CD8-positive, alpha-beta memory T cell (primary cell): Measurements from ENCODE around the gene MCC. TPM values are rescaled to one million over a fixed set of nuclear protein-coding genes. Genes with fewer than 3 reads are reported as not detected.

ENCODE experiments used
- CTCF ChIA-PET: fragments of 350-600 bp; sonication (Branson Sonifier 250); formaldehyde crosslinking; loops from one replicate; lab custom pipeline; 2021; ENCODE audit warnings: antibody characterized with exemption; lab: Charles Lee
- POLR2A ChIA-PET: fragments of 350-600 bp; sonication (Branson Sonifier 250); formaldehyde crosslinking; loops from one replicate; lab custom pipeline; 2021; ENCODE audit warnings: antibody characterized with exemption; lab: Charles Lee
- DNase-seq, 5 donors: peaks; one replicate each; pipeline versions ENCODE4 v3.0.0 to v3.0.0-alpha.2; 2020 to 2022; ENCODE audit warnings: mixed read lengths in 1 of 5
- H3K27ac ChIP-seq: one replicate; pipeline ENCODE4 v1.7.0; 2013; ENCODE audit warnings: low read depth, mild to moderate bottlenecking, low read length, moderate library complexity
- H3K27me3 ChIP-seq: 2 replicates; pipeline ENCODE4 v1.7.0; 2013; ENCODE audit warnings: low read length, mild to moderate bottlenecking; ENCODE audit not compliant: insufficient read depth, poor library complexity, severe bottlenecking
- H3K36me3 ChIP-seq: 2 replicates; pipeline ENCODE4 v1.7.0; 2013; ENCODE audit warnings: mild to moderate bottlenecking, low read length, moderate library complexity; ENCODE audit not compliant: insufficient read depth
- H3K4me1 ChIP-seq: 2 replicates; pipeline ENCODE4 v1.7.0; 2013; ENCODE audit warnings: mild to moderate bottlenecking, low read length, moderate library complexity; ENCODE audit not compliant: insufficient read depth
- H3K4me3 ChIP-seq: 2 replicates; pipeline ENCODE4 v1.7.0; 2013; ENCODE audit warnings: mild to moderate bottlenecking, low read length
- H3K9me3 ChIP-seq: 2 replicates; pipeline ENCODE4 v1.7.0; 2013; ENCODE audit warnings: mild to moderate bottlenecking, low read length
- H3K27ac Mint-ChIP-seq, 8 donors: one replicate each; pipeline ENCODE4 v1.8.0; 2020 to 2021; ENCODE audit warnings: mixed read lengths in 8 of 8, mild to moderate bottlenecking in 6 of 8, inconsistent platforms in 3 of 8, moderate library complexity in 3 of 8
- H3K27me3 Mint-ChIP-seq, 2 donors: one replicate each; pipeline ENCODE4 v1.8.0; 2020 to 2021; ENCODE audit warnings: mixed read lengths in 2 of 2, mild to moderate bottlenecking in 1 of 2, moderate library complexity in 1 of 2
- H3K36me3 Mint-ChIP-seq, 3 donors: one replicate each; pipeline ENCODE4 v1.8.0; 2020 to 2021; ENCODE audit warnings: mixed read lengths in 3 of 3, inconsistent platforms in 1 of 3, mild to moderate bottlenecking in 1 of 3
- H3K4me1 Mint-ChIP-seq, 3 donors: one replicate each; pipeline ENCODE4 v1.8.0; 2020 to 2021; ENCODE audit warnings: mixed read lengths in 3 of 3, inconsistent platforms in 1 of 3, mild to moderate bottlenecking in 1 of 3
- H3K4me3 Mint-ChIP-seq, 7 donors: one replicate each; pipeline ENCODE4 v1.8.0; 2020 to 2021; ENCODE audit warnings: mixed read lengths in 7 of 7, mild to moderate bottlenecking in 6 of 7, moderate library complexity in 4 of 7, inconsistent platforms in 2 of 7
- H3K9me3 Mint-ChIP-seq, 5 donors: one replicate each; pipeline ENCODE4 v1.8.0; 2020 to 2022; ENCODE audit warnings: mixed read lengths in 5 of 5, mild to moderate bottlenecking in 3 of 5, moderate library complexity in 2 of 5, inconsistent platforms in 1 of 5
- polyA plus RNA-seq: library from polyadenylated mRNA; unstranded; fragments of 300-500 nt; fragmentation: Illumina TruSeq; gene quantifications from one replicate; pipeline ENCODE4 v1.2.3, GENCODE V29; 2021
- total RNA-seq, 2 experiments: library from RNA; stranded (reverse); gene quantifications; one replicate each; pipeline ENCODE4 v1.2.3, GENCODE V29; 2021

MCC gene
- total and polyA plus RNA-seq, 3 experiments from 2014 or later = 4.2 to 5.4 (median 4.9) TPM

DNA sequence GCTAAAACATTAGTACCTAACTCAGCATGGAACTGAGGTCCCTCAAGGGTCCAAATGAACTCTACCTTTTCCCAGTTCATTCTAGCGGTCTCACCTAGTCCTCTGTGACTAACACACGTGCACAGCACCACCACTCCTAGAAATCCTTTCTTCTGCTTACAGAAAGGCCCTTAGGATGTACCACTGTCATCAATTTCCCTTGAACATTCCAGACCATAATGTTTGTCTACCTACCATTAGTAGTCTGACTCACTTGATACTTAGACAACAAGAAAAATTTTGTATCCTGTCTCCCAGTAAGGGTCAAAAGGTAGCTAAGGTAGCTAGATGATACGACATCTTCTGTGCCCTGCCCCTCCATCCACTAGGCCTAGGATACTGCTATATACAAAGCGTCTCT, 220.0 kb downstream of the MCC start:
- Histone ChIP-seq H3K4me1 (no peaks in the 10 kb centered on the region), H3K9me3 (no peaks in the 10 kb centered on the region), H3K36me3 (no peaks in the 10 kb centered on the region), H3K4me3 (no peak overlapping the region), H3K27me3 (no peaks in the 10 kb centered on the region), H3K27ac (no peak overlapping the region)
- peaks cover 14 to 18% (median 15%) of the 10 kb centered on the region in 3 donors for H3K4me1 Mint-ChIP-seq
- H3K27me3 Mint-ChIP-seq = no peaks in the 10 kb centered on the region
- H3K27ac Mint-ChIP-seq = peak overlapping the region in 2 of 8 donors; percentile 0 to 2
- H3K4me3 Mint-ChIP-seq = no peak overlapping the region
- H3K9me3 Mint-ChIP-seq = no peaks in the 10 kb centered on the region
- POLR2A ChIA-PET = no interaction called here
- no peaks in the 10 kb centered on the region for H3K36me3 Mint-ChIP-seq
- DNase-seq = no peak
- CTCF ChIA-PET = no interaction called here

- no peaks in the 10 kb centered on the region for H3K9me3 ChIP-seq
- no peak overlapping the region for H3K27ac ChIP-seq
Observed at GRCh38 chr5:113267361-113267900, 220.8 kb downstream of the MCC start.

GRCh38 chr5:113266913-113267227, 221.4 kb downstream of the MCC start:
- Histone ChIP-seq H3K27ac (no peak overlapping the region), H3K27me3 (no peaks in the 10 kb centered on the region), H3K36me3 (no peaks in the 10 kb centered on the region), H3K4me3 (no peak overlapping the region), H3K9me3 (no peaks in the 10 kb centered on the region), H3K4me1 (no peaks in the 10 kb centered on the region)
- CTCF ChIA-PET = no interaction called here
- Mint-ChIP-seq H3K36me3 (no peaks in the 10 kb centered on the region), H3K4me3 (no peak overlapping the region), H3K27me3 (no peaks in the 10 kb centered on the region), H3K4me1 (peaks cover 14 to 18% (median 15%) of the 10 kb centered on the region in 3 donors), H3K27ac (no peak overlapping the region), H3K9me3 (no peaks in the 10 kb centered on the region)
- DNase-seq = no peak
- POLR2A ChIA-PET = interaction anchor here (0.6 kb wide), 1 partner anchor 41 kb away, joined by 4 read pairs; no protein-coding TSS in a partner anchor

More at GRCh38 chr5:113267361-113267900, 220.8 kb downstream of the MCC start:
- Mint-ChIP-seq H3K4me1 (peaks cover 14 to 18% (median 15%) of the 10 kb centered on the region in 3 donors), H3K9me3 (no peaks in the 10 kb centered on the region), H3K4me3 (no peak overlapping the region), H3K36me3 (no peaks in the 10 kb centered on the region), H3K27me3 (no peaks in the 10 kb centered on the region), H3K27ac (no peak overlapping the region)
- Histone ChIP-seq H3K36me3 (no peaks in the 10 kb centered on the region), H3K4me1 (no peaks in the 10 kb centered on the region), H3K27me3 (no peaks in the 10 kb centered on the region), H3K4me3 (no peak overlapping the region)
- CTCF ChIA-PET = no interaction called here
- no peak for DNase-seq
- POLR2A ChIA-PET = interaction anchor here (0.6 kb wide), 1 partner anchor 40 kb away, joined by 4 read pairs; no protein-coding TSS in a partner anchor

DNA sequence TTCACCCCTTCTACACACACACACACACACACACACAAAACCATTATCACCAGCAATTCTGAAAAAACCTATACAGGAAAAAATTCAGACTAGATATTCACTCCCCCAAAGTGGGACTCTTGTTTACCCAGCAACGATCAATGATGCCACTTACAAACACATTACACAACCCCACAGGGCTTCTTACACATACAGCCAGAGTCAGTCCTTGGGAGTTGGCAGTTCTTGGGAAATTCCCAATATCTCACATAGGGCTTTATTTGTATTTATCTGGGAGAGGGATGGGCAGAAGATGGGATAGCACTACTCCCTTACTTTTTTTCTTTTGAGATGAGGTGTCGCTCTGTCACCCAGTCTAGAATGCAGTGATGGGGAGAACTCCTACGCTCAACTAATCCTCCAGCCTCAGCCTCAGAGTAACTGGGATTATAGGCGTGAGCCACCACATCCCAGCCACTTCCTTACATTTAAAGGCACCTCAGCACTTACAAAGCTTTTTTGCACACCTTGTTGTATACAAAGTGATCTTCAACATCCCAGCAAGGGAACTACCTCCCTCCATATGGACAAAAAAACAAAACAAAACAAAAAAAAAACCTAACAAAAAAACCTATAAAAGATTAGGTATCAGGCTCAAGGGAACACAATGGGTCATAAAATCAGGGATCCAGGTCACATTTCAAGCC, 221.9 kb downstream of the MCC start:
- ChIA-PET POLR2A (no interaction called here), CTCF (no interaction called here)
- Mint-ChIP-seq H3K27me3 (no peaks in the 10 kb centered on the region), H3K36me3 (no peaks in the 10 kb centered on the region), H3K4me3 (no peak overlapping the region), H3K27ac (no peak overlapping the region), H3K4me1 (peaks cover 14 to 18% (median 15%) of the 10 kb centered on the region in 3 donors), H3K9me3 (no peaks in the 10 kb centered on the region)
- Histone ChIP-seq H3K36me3 (no peaks in the 10 kb centered on the region), H3K4me1 (no peaks in the 10 kb centered on the region), H3K27me3 (no peaks in the 10 kb centered on the region), H3K27ac (no peak overlapping the region), H3K4me3 (no peak overlapping the region), H3K9me3 (no peaks in the 10 kb centered on the region)
- DNase-seq = no peak

- ChIA-PET POLR2A (no interaction called here), CTCF (no interaction called here)
- Mint-ChIP-seq H3K27me3 (no peaks in the 10 kb centered on the region), H3K4me1 (peaks cover 14 to 15% (median 14%) of the 10 kb centered on the region in 3 donors), H3K27ac (no peak overlapping the region), H3K4me3 (no peak overlapping the region), H3K36me3 (no peaks in the 10 kb centered on the region), H3K9me3 (no peaks in the 10 kb centered on the region)
- Histone ChIP-seq H3K9me3 (no peaks in the 10 kb centered on the region), H3K27ac (no peak overlapping the region), H3K4me3 (no peak overlapping the region), H3K36me3 (no peaks in the 10 kb centered on the region), H3K4me1 (no peaks in the 10 kb centered on the region), H3K27me3 (no peaks in the 10 kb centered on the region)
- DNase-seq = no peak
Observed at GRCh38 chr5:113265190-113265589, 223.1 kb downstream of the MCC start.

GRCh38 chr5:113264046-113264445, 224.2 kb downstream of the MCC start:
- DNase-seq = no peak
- Histone ChIP-seq H3K9me3 (no peaks in the 10 kb centered on the region), H3K4me1 (no peaks in the 10 kb centered on the region), H3K4me3 (no peak overlapping the region), H3K36me3 (no peaks in the 10 kb centered on the region), H3K27me3 (no peaks in the 10 kb centered on the region), H3K27ac (no peak overlapping the region)
- no peaks in the 10 kb centered on the region for H3K9me3 Mint-ChIP-seq
- no peaks in the 10 kb centered on the region for H3K36me3 Mint-ChIP-seq
- H3K27ac Mint-ChIP-seq = no peak overlapping the region
- ChIA-PET CTCF (no interaction called here), POLR2A (no interaction called here)
- H3K4me3 Mint-ChIP-seq = no peak overlapping the region
- peaks cover 0 to 4% of the 10 kb centered on the region in 2 donors for H3K27me3 Mint-ChIP-seq
- peaks cover 3 to 4% (median 4%) of the 10 kb centered on the region in 3 donors for H3K4me1 Mint-ChIP-seq

GRCh38 chr5:113263545-113263944, 224.7 kb downstream of the MCC start:
- Histone ChIP-seq H3K4me1 (no peaks in the 10 kb centered on the region), H3K27me3 (no peaks in the 10 kb centered on the region), H3K36me3 (no peaks in the 10 kb centered on the region), H3K4me3 (no peak overlapping the region), H3K9me3 (no peaks in the 10 kb centered on the region), H3K27ac (no peak overlapping the region)
- POLR2A ChIA-PET = no interaction called here
- Mint-ChIP-seq H3K36me3 (no peaks in the 10 kb centered on the region), H3K4me3 (no peak overlapping the region), H3K4me1 (no peaks in the 10 kb centered on the region), H3K27ac (no peak overlapping the region), H3K27me3 (peaks cover 0 to 4% of the 10 kb centered on the region in 2 donors), H3K9me3 (no peaks in the 10 kb centered on the region)
- CTCF ChIA-PET = no interaction called here
- DNase-seq = no peak

DNA sequence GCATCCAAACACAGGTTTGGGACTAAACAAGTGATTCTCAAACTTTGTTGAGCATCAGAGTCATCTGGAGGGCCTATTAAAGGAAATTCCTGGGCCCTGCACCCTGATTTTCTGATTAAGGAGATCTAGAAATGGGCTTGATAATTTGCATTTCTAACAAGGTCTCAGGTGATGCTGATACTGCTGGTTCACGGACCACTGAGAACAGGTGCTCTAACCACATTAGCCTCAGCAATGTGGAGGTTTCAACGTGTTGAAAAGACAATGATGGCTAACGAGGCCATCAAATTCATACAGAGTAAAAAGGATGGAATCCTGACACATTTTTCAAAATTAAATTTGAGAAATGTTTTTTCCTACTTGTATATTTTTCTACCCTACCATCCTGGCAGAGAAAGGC, 225.6 kb downstream of the MCC start:
- Histone ChIP-seq H3K27ac (no peak overlapping the region), H3K4me1 (no peaks in the 10 kb centered on the region), H3K9me3 (no peaks in the 10 kb centered on the region), H3K27me3 (no peaks in the 10 kb centered on the region), H3K4me3 (no peak overlapping the region), H3K36me3 (no peaks in the 10 kb centered on the region)
- no peaks in the 10 kb centered on the region for H3K36me3 Mint-ChIP-seq
- H3K9me3 Mint-ChIP-seq = no peaks in the 10 kb centered on the region
- ChIA-PET POLR2A (no interaction called here), CTCF (no interaction called here)
- no peak overlapping the region for H3K4me3 Mint-ChIP-seq
- peaks cover 0 to 4% of the 10 kb centered on the region in 2 donors for H3K27me3 Mint-ChIP-seq
- no peaks in the 10 kb centered on the region for H3K4me1 Mint-ChIP-seq
- no peak for DNase-seq
- H3K27ac Mint-ChIP-seq = no peak overlapping the region
